PFSK-1 (cell line): ENCODE results near the gene CEP120.

Experiments
- POLR2AphosphoS5 ChIP-seq: IDR thresholded peaks from 2 replicates; pipeline ENCODE4 v1.6.1; 2012; ENCODE audit warnings: low read depth, mild to moderate bottlenecking, control low read depth, low read length, moderate library complexity
- SIN3A ChIP-seq: IDR thresholded peaks from 2 replicates; pipeline ENCODE4 v1.6.1; 2012; ENCODE audit warnings: mild to moderate bottlenecking, low read length, moderate library complexity, borderline replicate concordance; ENCODE audit not compliant: insufficient read depth

The CEP120 gene

DNA sequence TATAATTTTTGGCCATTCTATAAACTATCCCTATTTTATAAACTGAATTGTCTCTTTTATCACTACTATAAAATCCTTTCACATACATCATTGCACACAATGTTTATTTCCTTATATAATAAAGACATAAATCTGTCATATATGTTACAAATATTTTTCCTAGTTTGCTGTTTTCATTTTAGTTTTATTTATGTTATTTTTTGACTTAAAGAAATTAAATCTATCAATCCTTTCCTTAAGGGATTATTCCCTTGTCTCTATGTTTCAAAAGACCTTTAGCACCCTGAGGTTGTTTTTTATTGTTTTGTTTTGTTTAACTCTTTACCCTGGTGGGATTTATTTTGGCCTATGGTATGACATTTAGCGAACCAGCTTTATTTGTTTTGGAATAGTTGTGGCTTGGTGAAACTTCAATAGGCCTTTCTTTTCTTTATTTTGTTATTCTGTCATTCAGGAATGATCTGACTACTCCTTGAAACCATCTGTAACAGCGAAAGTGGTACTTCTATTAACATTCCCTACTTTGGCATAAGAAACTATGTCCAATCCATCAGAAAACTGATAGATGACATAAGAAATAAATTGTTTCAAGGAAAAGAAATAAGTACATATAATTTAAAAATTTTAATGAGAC lies 125.9 kb downstream of the CEP120 start:
- TF ChIP-seq SIN3A, result no peak
- no peak for TF ChIP-seq POLR2AphosphoS5
